NCI-H146 (cell line): ENCODE data around the gene FBXL17.

ENCODE experiments used
- DNase-seq: peaks from one replicate; lab custom pipeline; 2025; lab: John Stamatoyannopoulos, UW

FBXL17 gene

GRCh38 chr5:107951309-107951708 lies 430.6 kb downstream of the FBXL17 start:
- no peak for DNase-seq

DNA sequence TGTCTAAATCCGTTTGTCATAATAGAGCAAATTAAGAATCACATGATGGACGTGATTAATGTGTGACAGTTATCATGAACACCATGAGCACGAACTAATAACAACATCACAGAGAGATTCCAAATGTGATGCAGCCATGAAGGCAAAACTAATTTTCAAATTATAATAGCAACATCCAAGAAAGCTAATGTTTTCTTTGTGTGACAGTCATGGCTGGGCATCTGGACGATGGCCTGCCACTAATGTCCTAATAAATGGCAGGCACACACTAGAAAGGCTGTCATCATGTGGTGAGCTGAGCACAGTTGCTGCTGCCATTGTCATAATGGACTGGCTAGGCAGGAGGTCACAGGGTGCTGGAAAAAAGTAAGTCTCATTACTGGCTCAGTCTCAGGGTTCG lies 431.1 kb downstream of the FBXL17 start:
- DNase-seq: peak; percentile 11

DNA sequence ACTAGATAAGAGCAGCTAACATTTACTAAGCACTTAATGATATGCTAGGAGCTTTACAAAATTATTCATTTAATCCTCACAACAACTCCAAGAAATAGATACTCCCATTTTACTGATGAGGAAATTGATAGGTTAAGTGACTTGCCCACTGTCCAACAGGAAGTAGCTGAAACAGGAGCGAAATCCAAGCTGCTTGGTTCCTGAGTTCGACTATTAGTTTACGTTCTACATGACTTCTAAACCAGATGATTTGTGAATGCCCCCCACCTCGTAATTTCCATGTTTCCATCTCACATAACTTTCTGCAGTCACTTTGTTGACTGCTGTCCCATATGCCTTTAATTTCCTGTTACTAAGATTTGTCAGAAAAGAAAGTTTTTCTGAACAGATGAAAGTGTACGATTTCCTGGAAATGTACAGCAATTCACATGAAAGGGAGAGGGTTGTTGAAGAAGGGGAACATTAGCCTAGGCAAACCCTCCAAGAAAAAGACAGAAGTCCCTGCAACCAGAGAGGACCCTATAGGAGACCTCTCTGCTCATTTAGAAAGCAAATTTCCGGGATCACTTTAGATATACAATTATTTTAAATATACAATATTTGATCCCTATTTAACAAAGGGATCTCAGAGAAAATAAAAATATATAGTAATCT lies 432.1 kb downstream of the FBXL17 start:
- DNase-seq: no peak

DNA sequence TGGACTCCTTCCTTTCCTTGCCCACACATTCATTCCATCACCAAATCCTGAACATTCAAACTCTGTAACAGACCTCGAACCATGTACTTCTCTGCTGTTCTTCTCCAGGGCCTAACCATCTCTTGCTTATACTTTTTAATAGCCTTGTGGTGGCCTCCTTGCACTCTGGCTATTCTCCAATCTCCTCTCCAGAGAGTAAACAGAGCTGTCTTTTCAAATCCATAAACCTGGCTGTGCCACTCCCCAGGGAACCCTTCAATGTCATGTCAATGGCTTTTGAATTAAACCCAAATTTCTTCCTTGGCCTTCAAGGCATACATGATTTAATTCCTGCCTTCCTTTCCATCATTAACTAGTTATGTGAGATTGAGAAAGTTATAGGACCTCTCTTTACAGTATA lies 433.5 kb downstream of the FBXL17 start:
- peak; percentile 60 for DNase-seq

- DNase-seq: no peak
These were observed 436.8 kb downstream of the FBXL17 start for GRCh38 chr5:107945061-107945460.

DNA sequence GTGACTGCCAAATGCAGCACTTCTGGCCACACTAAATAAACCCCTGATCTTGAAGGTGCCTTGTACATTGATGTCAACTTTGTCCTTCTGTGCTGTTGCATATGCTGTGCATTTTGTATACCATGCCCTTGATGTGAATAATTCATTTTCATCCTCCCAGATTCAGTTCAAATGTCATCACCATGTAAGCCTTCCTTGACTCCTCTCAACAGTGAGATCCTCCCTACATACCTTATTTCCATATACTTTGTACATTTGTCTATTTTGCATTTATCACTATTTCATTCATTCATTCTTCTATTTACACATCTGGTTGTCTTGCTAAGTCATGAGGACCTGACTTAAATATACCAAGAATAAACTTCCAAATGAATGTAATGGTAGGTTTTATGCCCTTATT lies 438.0 kb downstream of the FBXL17 start:
- no peak for DNase-seq

DNA sequence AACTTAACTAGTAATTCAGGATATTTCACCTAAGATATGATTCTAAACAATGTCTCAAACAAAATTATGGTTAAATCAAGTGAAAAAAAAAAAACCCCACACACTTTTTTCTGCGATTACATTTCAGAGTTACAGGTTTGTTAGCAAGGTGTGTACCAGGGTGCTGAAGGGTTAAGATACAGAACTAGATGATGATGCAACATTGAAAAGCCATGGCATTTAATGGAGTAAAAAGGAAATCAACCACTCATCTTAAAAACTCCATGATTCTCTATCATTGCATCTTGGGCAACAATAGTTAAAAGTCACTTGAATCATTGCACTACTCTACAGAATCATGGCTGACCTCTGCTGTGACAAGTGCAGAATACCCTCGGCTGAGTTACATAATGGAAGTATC lies 440.9 kb downstream of the FBXL17 start:
- DNase-seq: no peak

DNA sequence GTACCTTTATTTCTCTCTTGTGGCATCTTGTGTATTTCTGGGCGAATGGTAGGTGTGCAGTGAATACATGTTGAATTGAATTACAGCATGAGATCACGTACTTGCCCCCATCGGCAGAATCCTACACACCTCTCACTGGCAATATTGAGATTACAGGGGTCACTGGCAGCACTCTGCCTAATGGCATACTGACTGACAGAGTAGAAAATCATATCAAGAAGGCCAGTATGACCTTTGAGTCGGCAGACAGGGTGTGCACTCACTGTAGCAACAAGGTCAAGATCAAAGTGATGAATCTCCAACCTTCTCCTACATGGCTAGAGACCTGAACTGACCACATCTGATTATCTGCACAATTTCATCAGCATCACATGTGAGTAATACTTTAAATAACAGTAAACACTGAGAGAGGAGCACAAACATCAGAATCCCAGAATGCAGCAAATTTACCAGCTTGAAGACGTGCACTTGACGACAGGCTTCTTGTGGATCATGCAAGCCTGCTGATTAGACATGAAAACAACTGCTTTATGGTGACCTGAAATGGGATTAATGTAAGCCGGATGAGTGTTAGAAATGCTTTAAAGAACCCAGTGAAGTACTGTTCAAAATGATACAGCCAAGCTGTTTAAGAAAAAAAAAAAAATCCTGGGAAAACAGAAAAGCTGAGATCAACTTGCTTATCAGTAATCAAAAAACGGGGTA lies 444.1 kb downstream of the FBXL17 start:
- DNase-seq: no peak

GRCh38 chr5:107937204-107937603 lies 444.7 kb downstream of the FBXL17 start:
- no peak for DNase-seq

DNA sequence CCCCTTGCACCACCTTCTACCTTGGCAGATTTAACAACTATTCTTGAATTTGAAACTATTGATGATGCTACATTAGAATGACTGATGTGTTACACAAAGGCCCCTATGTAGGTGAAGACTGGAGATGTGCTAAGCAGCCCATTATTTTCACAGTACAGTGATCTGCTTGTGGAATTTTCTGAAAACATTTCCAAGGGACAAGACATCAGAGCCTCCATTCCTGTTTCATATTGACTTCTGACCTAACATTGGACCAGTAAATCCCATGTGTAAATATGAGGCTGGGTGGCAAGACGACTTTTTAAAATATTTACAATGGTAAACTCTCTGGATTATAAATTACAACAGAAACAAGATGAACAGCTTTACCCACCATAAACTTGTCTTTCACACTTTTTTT lies 445.4 kb downstream of the FBXL17 start:
- DNase-seq: no peak

GRCh38 chr5:107935645-107936044 lies 446.3 kb downstream of the FBXL17 start:
- peak; percentile 34 for DNase-seq

DNA sequence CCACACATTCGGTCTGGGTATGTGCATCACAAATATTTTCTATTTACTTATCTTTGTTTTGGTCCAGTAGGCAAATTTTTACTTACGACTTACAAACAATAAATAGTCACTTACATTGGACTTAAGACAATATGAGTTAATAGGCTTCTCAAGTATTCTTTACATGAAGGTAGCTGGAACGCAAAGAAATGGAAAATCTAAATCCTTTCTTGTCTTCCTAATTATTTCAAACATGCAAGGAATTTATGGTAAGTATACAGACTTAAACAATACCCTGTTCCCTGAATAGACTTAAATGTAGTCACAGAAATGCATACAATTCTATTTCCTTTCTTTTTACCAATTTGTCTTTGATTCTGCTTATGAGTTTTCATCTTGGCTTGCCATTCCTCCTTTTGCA lies 448.6 kb downstream of the FBXL17 start:
- no peak for DNase-seq

- DNase-seq: no peak
These were observed 451.0 kb downstream of the FBXL17 start for GRCh38 chr5:107930891-107931290.

DNA sequence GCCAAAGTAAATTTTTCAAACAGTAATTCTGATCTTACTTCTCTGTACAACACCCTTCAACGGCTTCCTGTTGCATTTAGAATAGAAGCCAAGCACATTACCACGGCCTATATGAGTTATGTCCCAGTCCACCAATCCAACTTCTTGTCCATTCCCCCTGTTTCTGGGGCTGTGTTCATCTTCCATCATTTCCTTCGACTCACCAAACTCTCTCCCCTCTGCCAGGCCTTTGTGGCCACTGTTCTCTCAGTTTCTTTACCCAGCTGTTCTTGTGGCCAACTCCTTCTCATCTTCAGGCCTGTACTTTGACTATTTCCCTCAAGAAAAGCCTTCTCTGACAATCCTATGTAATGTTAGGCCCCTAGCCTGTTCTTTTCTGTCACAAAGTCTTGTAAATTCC lies 451.8 kb downstream of the FBXL17 start:
- no peak for DNase-seq

- DNase-seq: peak; percentile 19
These were observed 452.8 kb downstream of the FBXL17 start for GRCh38 chr5:107929080-107929479.

GRCh38 chr5:107926121-107926520 lies 455.8 kb downstream of the FBXL17 start:
- DNase-seq: no peak

GRCh38 chr5:107925200-107925599 lies 456.7 kb downstream of the FBXL17 start:
- no peak for DNase-seq

DNA sequence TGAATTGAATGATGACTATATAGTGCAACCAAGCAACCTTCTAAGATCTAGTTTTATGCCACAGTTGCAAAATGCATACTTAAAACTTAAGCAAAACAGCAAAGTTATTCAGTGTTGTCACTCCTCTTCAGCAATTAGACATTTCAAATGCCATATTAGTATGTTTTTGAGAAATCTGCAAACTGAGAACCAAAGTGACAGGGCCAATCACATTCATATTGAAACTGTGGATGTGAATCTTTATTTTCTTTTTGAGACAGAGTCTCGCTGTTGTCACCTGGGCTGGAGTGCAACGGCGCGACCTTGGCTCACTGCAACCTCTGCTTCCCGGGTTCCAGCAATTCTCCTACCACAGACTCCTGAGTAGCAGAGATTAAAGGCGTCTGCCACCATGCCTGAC lies 461.9 kb downstream of the FBXL17 start:
- no peak for DNase-seq

- DNase-seq: no peak
These were observed 462.5 kb downstream of the FBXL17 start for GRCh38 chr5:107919361-107919760.

DNA sequence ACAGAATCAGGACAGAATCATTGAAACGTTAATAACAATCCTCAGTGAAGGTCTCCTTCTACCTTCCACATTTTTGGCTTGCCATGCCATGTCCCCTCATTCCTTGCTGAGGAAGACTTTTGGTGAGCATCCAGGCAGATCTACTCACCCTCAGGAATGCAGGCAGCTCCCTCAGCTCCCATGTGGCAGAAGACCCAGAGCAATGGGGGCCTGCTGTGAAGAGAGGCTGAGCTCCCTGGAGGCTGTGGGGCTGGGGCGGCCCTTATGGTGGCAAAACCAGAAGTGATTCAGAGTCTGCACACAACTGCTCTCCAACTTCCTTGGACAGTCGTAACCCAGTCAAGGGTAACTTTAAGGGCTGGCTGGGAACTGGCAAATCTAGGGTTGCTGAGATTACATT lies 463.9 kb downstream of the FBXL17 start:
- DNase-seq: no peak

DNA sequence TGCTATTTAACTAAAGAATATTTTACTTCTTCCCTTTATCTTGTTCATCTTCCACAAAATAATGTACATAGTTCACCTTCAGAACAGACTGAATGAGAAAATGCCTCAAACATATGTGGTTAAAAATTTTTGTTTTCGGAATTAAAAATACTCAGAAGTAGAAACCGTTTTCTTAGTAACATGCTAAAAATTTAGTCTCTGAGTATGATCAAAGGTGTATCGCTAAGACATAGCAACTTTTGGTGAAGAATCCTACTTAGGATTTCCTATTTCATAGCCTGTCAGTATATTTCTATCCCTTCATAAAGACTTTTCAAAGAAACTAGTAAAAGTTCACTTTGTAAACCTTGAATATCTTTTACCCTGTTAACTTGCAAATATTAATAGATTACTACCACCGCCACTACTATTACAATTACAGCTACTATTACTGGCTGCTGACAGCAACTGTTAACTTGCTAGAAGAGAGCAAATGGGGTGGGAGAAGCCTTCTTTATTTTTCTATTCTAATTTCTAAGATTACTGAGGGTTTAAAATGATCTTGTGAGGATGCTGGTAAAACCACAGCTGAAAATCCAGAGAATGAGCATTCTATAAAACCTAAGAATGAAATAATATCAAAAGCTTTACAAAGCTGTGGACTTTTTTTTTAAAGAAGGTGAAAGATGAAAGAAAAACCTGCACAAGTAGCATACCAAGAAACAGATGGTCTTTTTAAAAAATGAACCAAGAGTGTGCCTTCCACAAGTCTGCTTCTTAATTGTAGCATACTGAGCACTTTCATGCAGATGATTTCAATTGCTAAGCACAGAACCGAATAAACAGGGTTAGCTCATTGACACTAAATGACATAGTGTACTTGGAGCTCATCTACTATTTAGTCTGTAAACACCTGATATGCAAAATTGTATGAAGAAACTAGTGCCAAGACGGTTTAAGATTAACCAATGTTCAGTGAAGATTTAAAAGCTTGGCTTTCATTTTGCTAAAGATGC lies 464.9 kb downstream of the FBXL17 start:
- DNase-seq: no peak

DNA sequence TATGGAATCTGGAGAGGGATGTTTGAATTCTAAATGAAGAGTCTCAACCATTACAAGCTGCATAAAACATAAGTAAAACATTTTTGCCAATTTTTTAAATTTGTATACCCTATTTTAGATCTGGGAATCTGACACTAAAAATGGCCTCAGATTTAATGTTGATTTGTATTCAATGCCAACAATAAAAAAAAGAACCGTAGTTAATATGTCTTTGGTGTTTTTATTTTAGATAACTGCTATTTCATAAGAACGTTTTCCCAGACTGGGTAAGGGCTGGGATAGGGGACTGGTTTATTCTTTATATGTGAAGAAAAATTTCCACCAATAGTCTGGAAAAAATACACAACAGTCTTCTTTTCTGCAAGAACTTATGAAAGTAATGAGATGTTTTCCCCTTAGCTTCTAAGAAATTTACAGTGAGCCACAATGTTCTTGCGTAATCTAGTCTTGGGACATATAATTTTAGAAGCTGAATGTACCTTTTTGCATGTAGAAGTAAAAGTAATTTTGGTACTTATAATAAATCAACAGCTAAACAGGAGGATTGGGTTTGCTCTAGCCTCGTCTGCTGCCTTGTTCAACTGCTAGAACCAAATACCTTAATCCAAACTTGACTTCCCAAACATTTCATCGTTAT lies 466.6 kb downstream of the FBXL17 start:
- DNase-seq: no peak
